Measurements from ENCODE around the gene MAP2K4.
"Not testable (repeated sequence)": the region's sequence is repeated elsewhere in the genome, so short reads cannot be mapped to it uniquely, and the experiment has no call there.

Gene MAP2K4

GRCh38 chr17:12020642-12021622, at the start of gene MAP2K4:
Gene MAP2K4 (plus strand): TSS chr17:12020877. CDS start chr17:12020887, 10 bp downstream.
- Mint-ChIP-seq H3K4me1 (peaks cover 16 to 37% of the 10 kb centered on the region in 2 donors), H3K27ac (peak within 1 kb of the TSS; percentile 75), H3K36me3 (no peaks in the 10 kb centered on the region), H3K9me3 (no peaks in the 10 kb centered on the region), H3K27me3 (peaks cover 0 to 4% of the 10 kb centered on the region in 2 donors), H3K4me3 (peak within 1 kb of the TSS; percentile 78 to 81)
- ATAC-seq (replicated peaks) = peak; percentile 95 to 98
- DNase-seq = peak; percentile 89

- not testable (repeated sequence) for H3K4me3 Mint-ChIP-seq; H3K4me1 Mint-ChIP-seq; ATAC-seq (replicated peaks); H3K27ac Mint-ChIP-seq; H3K27me3 Mint-ChIP-seq; H3K9me3 Mint-ChIP-seq; DNase-seq
- peaks cover 41 to 72% of the 10 kb centered on the region in 2 donors for H3K36me3 Mint-ChIP-seq
These were observed 47.9 kb upstream of the MAP2K4 start for GRCh38 chr17:11972741-11973140.

DNA sequence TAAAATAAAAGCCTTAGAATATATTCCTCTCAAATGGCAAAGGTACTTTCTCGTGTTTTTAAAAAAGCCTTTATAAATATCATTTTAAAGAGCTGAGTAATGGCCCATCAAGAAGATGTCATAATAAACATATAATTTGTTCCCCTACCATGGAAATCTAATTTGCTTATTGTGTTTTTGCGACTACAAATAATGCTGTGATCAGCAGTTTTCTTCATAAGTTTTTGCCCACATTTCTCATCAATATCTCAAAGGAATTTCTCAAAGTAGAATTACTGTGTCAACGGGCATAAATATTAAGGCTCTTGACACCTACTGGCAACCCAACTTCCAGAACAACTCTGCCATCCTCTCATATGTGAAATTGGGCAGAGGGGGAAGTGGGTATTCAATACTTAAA, 40.9 kb upstream of the MAP2K4 start:
- Mint-ChIP-seq H3K4me1 (no peaks in the 10 kb centered on the region), H3K4me3 (no peak overlapping the region), H3K27me3 (no peaks in the 10 kb centered on the region), H3K36me3 (peaks cover 53 to 66% of the 10 kb centered on the region in 2 donors), H3K27ac (no peak overlapping the region), H3K9me3 (no peaks in the 10 kb centered on the region)
- ATAC-seq (replicated peaks) (no peak), DNase-seq (no peak)

DNA sequence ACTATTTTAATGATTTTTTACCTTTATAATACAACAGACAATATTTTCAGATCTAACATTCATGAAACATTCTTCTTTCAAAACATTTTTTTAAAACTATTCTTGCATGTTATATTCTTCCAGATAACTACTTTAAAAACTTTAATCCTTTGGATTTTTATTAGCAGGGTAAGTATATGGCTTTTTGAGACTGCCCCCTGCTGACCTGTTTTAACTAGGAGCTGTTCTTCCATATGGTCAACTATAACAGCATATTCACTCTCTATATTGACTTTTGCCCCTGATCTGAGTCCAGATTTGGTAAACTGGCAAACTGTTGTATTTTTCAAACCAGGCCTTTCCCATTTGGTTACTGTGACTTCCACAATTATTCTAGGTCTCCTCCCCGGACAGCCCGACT, 39.9 kb upstream of the MAP2K4 start:
- no peaks in the 10 kb centered on the region for H3K4me1 Mint-ChIP-seq
- H3K27me3 Mint-ChIP-seq = no peaks in the 10 kb centered on the region
- no peak overlapping the region for H3K4me3 Mint-ChIP-seq
- DNase-seq (no peak), ATAC-seq (replicated peaks) (no peak)
- no peaks in the 10 kb centered on the region for H3K9me3 Mint-ChIP-seq
- H3K36me3 Mint-ChIP-seq = peaks cover 47 to 59% of the 10 kb centered on the region in 2 donors
- no peak overlapping the region for H3K27ac Mint-ChIP-seq

DNA sequence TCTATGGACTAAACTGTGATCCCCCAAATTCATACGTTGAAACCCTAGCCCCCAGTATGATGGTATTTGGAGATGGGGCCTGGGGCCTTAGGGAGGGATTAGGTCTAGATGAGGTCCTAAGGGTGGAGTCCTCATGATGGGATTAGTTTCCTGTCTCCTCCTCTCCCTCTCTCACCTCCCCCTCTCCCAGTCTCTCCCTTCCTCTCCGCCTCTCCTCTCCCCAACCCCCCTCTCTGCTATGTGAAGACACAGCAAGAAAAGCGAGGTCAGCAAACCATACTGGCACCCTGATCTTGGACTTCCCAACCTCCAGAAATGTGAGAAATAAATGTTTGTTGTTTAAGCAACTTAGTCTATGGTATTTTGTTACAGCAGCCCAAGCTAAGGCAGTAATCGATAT, 38.8 kb upstream of the MAP2K4 start:
- Mint-ChIP-seq H3K27ac (no peak overlapping the region), H3K4me1 (no peaks in the 10 kb centered on the region), H3K9me3 (no peaks in the 10 kb centered on the region), H3K4me3 (no peak overlapping the region), H3K36me3 (peaks cover 38 to 53% of the 10 kb centered on the region in 2 donors), H3K27me3 (no peaks in the 10 kb centered on the region)
- DNase-seq (no peak), ATAC-seq (replicated peaks) (no peak)

DNA sequence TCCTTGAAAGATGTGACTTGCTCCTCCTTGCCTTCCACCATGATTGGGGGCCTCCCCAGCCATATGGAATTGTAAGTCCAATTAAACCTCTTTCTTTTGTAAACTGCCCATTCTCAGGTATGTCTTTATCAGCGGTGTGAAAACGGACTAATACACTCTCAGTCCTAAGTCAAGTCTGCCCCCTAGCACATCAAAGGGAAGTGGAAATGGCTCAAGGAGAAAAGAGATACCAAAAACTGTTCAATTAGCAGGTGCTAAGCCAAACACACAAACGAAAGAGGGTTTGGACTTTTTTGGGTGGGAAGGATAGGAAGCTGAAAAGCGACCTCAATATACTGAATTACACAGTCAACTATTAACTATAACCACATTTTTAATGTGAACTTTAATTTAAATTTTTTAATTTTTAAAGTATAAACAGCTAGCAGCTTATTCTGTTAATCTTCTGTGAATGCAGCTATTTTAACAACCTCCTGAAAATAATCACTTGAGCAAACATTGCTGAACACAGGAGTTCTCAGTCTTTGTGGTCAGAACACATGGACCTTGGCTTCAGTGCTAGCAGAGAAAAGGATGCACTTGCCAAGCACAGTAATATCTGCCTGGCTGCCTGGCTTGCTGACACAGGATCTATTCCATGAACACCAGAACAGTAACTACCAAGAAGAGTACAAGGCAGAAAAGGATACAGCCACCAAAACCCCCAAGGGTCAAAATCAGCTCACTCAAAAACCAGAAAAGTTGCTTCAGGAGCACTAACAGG, 34.3 kb upstream of the MAP2K4 start:
- no peaks in the 10 kb centered on the region for H3K9me3 Mint-ChIP-seq
- ATAC-seq (replicated peaks) (no peak), DNase-seq (no peak)
- H3K27me3 Mint-ChIP-seq = no peaks in the 10 kb centered on the region
- H3K27ac Mint-ChIP-seq = no peak overlapping the region
- peaks cover 0 to 7% of the 10 kb centered on the region in 2 donors for H3K4me1 Mint-ChIP-seq
- H3K4me3 Mint-ChIP-seq = no peak overlapping the region
- peaks cover 40 to 49% of the 10 kb centered on the region in 2 donors for H3K36me3 Mint-ChIP-seq

- no peak overlapping the region for H3K4me3 Mint-ChIP-seq
- H3K4me1 Mint-ChIP-seq = peaks cover 0 to 7% of the 10 kb centered on the region in 2 donors
- H3K27ac Mint-ChIP-seq = no peak overlapping the region
- DNase-seq (no peak), ATAC-seq (replicated peaks) (no peak)
- H3K36me3 Mint-ChIP-seq = peaks cover 42 to 48% of the 10 kb centered on the region in 2 donors
- H3K27me3 Mint-ChIP-seq = no peaks in the 10 kb centered on the region
- no peaks in the 10 kb centered on the region for H3K9me3 Mint-ChIP-seq
These were observed 33.7 kb upstream of the MAP2K4 start for GRCh38 chr17:11986942-11987329.

GRCh38 chr17:11990363-11990983, 30.2 kb upstream of the MAP2K4 start:
- no peak overlapping the region for H3K27ac Mint-ChIP-seq
- DNase-seq (no peak), ATAC-seq (replicated peaks) (no peak)
- peaks cover 3 to 15% of the 10 kb centered on the region in 2 donors for H3K4me1 Mint-ChIP-seq
- H3K9me3 Mint-ChIP-seq = no peaks in the 10 kb centered on the region
- peaks cover 20 to 39% of the 10 kb centered on the region in 2 donors for H3K36me3 Mint-ChIP-seq
- no peak overlapping the region for H3K4me3 Mint-ChIP-seq
- H3K27me3 Mint-ChIP-seq = no peaks in the 10 kb centered on the region

DNA sequence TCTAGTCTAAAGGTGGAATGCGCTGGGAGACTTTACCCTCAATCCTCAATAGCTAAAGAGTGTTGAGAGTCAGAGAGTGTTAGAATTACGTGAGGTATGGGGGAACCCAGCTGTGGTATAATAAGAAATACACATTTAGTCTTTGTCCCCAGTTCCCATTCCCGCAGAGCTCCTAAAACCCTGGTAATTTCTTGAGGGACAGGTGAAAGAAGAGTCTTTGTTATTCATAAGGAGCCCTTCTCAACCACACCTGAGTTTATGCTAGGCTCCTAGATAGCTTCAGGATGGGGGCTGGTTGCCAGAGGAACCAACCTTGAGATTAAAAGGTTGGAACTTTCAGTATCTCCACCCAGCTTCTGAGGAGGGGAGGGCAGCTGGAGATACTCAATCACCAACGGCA, 29.2 kb upstream of the MAP2K4 start:
- DNase-seq (no peak), ATAC-seq (replicated peaks) (no peak)
- Mint-ChIP-seq H3K4me1 (peaks cover 3 to 15% of the 10 kb centered on the region in 2 donors), H3K27me3 (no peaks in the 10 kb centered on the region), H3K27ac (no peak overlapping the region), H3K9me3 (no peaks in the 10 kb centered on the region), H3K4me3 (no peak overlapping the region), H3K36me3 (peaks cover 20 to 36% of the 10 kb centered on the region in 2 donors)

GRCh38 chr17:11996722-11997146, 23.9 kb upstream of the MAP2K4 start:
- Mint-ChIP-seq H3K36me3 (peaks cover 2 to 14% of the 10 kb centered on the region in 2 donors), H3K4me1 (peaks cover 8 to 14% of the 10 kb centered on the region in 2 donors), H3K27ac (peak overlapping the region; percentile 93), H3K4me3 (peak overlapping the region; percentile 86 to 87), H3K9me3 (peaks cover 2 to 4% of the 10 kb centered on the region in 2 donors), H3K27me3 (no peaks in the 10 kb centered on the region)
- peak; percentile 56 to 57 for ATAC-seq (replicated peaks)
- DNase-seq = no peak

GRCh38 chr17:11997147-11997971, 23.3 kb upstream of the MAP2K4 start, which contains the start of gene ZNF18:
Gene ZNF18 (minus strand): TSS chr17:11997475. CDS start chr17:11992829, 4,646 bp downstream.
- Mint-ChIP-seq H3K4me3 (peak within 1 kb of the TSS; percentile 87 to 98), H3K27ac (peak within 1 kb of the TSS; percentile 96), H3K36me3 (peaks cover 0 to 9% of the 10 kb centered on the region in 2 donors), H3K27me3 (no peaks in the 10 kb centered on the region), H3K4me1 (peaks cover 8 to 14% of the 10 kb centered on the region in 2 donors), H3K9me3 (peaks cover 2 to 4% of the 10 kb centered on the region in 2 donors)
- ATAC-seq (replicated peaks) = peak; percentile 92 to 95
- DNase-seq = peak; percentile 95

DNA sequence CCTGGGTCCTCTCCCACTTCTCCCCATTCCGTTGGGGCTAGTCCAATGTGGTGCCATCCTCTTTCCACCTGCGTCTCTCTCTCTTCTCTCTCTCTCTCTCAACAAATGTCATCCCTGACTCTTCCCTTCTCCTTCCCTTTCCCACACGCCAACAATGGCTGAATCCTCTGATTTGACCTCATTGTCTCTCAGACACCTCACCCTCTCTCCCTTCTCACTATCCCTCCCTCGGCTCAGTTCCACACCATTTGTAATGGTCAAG, 22.8 kb upstream of the MAP2K4 start:
- peaks cover 2 to 4% of the 10 kb centered on the region in 2 donors for H3K9me3 Mint-ChIP-seq
- H3K27ac Mint-ChIP-seq = peak overlapping the region; percentile 96
- H3K4me1 Mint-ChIP-seq = peaks cover 8 to 14% of the 10 kb centered on the region in 2 donors
- no peak for ATAC-seq (replicated peaks)
- peak overlapping the region; percentile 87 to 98 for H3K4me3 Mint-ChIP-seq
- no peaks in the 10 kb centered on the region for H3K27me3 Mint-ChIP-seq
- peaks cover 0 to 4% of the 10 kb centered on the region in 2 donors for H3K36me3 Mint-ChIP-seq
- DNase-seq = no peak

GRCh38 chr17:11999696-12000095, 21.0 kb upstream of the MAP2K4 start:
- no peaks in the 10 kb centered on the region for H3K27me3 Mint-ChIP-seq
- ATAC-seq (replicated peaks) (no peak), DNase-seq (no peak)
- no peak overlapping the region for H3K4me3 Mint-ChIP-seq
- no peaks in the 10 kb centered on the region for H3K36me3 Mint-ChIP-seq
- H3K4me1 Mint-ChIP-seq = peaks cover 6 to 12% of the 10 kb centered on the region in 2 donors
- H3K9me3 Mint-ChIP-seq = peaks cover 2 to 4% of the 10 kb centered on the region in 2 donors
- H3K27ac Mint-ChIP-seq = no peak overlapping the region
